Peyer's patch (tissue), 4 donors: ENCODE measurements around the gene INHBA.

ENCODE experiments used
- CTCF ChIP-seq, 6 experiments: fragments of 450-650 bp in 4 of 6; fragments of 200-600 bp in 2 of 6; sonication (generic) in 1 of 6; IDR thresholded peaks; one replicate each; pipeline ENCODE4 v1.5.1; 2017 to 2019; ENCODE audit warnings: antibody characterized with exemption in 6 of 6, mild to moderate bottlenecking in 3 of 6, moderate library complexity in 1 of 6
- POLR2A ChIP-seq, 2 donors: fragments of 450-650 bp; IDR thresholded peaks; one replicate each; pipeline ENCODE4 v1.5.1; 2017; ENCODE audit warnings: antibody characterized with exemption in 2 of 2, mild to moderate bottlenecking in 2 of 2, moderate library complexity in 2 of 2

DNA sequence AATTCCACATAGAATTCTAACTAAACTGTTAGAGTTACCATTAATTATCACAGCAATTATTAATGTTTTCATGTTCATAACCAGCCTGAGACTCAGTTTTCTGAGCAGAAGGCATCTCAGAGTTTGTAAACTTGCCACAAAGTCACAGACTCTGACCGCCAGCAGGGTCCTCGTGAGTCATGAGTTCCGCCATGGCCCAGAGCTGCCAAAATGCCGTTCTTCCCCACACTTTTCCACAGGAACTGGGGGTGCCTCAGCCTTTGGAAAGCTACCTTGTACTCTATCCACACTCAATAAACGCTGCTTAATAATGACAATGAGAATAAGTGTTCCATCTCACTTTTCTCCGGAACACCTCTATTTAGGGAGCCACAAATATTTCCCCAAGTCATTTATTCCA is 22.1 kb upstream of the INHBA start:
- no peak for TF ChIP-seq CTCF (IDR thresholded peaks at IDR 0.05)
- TF ChIP-seq POLR2A (IDR thresholded peaks at IDR 0.05): no peak
